RCC 7860 (cell line): ENCODE measurements around the gene TCP10L.
"Not testable (repeated sequence)": the region's sequence is repeated elsewhere in the genome, so short reads cannot be mapped to it uniquely, and the experiment has no call there.

ENCODE experiments used
- DNase-seq: peaks from one replicate; pipeline ENCODE4 v3.0.0-alpha.2; 2015; ENCODE audit warnings: low spot score
- FAIRE-seq: peaks from 2 replicates; lab custom pipeline; 2012; peaks lifted over from hg19 to GRCh38; lab: Jason Lieb, UNC

The TCP10L gene

GRCh38 chr21:32587651-32588050 is 2.3 kb upstream of the TCP10L start:
- no peak for FAIRE-seq
- no peak for DNase-seq

DNA sequence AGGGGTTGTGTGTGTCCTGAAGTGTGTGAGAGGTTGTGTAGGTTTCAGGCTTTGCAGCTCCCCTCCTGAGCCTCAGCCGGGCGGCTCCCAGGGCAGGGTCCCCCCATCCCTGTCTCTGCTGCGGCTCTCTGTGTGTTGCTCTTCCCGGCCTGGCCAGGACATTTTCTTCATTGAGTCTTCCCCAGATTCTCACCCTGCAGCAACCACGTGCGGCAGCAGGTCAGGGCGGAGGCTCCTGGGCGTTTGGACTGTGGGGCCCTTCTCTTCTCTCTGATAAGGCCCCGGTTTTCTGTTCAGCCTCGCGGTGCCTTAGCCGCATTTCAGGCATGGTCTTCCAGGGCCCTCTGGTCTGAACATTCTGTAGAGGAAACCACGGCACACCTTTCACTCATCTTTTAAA is 1.8 kb upstream of the TCP10L start:
- DNase-seq (no peak), FAIRE-seq (no peak)

- FAIRE-seq (no peak), DNase-seq (no peak)
These were observed 647 bp upstream of the TCP10L start for GRCh38 chr21:32585970-32586369.

DNA sequence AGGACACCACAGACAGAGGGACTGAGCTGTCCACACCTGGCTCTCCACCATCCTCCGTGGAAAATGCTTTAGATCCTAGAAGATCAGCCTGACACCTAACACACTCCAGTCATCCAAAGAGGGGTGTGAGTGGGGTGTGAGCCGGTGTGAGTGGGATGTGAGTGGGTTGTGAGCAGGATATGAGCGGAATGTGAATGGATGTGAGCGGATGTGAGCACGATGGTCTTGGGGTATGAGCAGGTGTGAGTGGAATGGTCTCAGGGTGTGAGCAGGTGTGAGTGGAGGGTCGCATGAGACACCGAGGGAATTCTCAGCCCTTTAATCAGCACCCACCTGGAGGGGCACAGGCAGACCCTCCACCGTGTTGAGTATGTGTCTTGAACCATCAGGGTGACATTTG is 851 bp downstream of the TCP10L start:
- FAIRE-seq (no peak), DNase-seq (no peak)

- DNase-seq (no peak), FAIRE-seq (no peak)
These were observed 3.6 kb downstream of the TCP10L start for GRCh38 chr21:32581732-32582131.

- no peak for DNase-seq
- FAIRE-seq, result no peak
These were observed 4.4 kb downstream of the TCP10L start for GRCh38 chr21:32580949-32581348.

DNA sequence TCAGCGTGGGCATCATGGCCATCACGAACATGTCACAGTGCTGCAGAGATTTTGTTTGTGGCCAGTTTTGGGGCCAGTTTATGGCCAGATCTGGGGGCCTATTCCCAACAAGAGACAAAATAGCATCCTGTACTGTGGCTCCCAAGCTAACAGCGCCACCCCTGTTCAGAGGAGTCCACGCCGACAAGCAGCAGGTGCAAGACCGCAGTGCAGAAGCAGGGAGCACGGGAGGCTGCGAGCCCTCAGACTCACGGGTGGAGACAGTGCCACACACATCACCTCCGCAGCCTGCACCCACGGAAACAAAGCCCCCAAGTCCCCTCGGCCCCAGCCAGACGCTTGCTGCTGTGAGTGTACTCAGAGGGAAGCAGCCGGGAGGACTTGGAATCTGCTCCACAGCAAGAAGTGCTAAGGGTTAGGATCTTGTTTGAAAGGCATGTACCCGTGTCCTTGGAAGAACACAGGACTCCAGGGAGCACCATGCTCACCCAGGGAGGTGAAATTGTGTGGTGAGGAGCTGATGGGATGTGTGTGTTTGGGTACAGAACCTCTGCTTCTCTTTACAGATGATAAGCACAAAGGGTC is 7.1 kb downstream of the TCP10L start:
- FAIRE-seq (no peak), DNase-seq (no peak)

- FAIRE-seq (no peak), DNase-seq (no peak)
These were observed 9.3 kb downstream of the TCP10L start for GRCh38 chr21:32576011-32576410.

GRCh38 chr21:32574946-32575925 is 10.1 kb downstream of the TCP10L start:
- no peak for FAIRE-seq
- no peak for DNase-seq

- no peak for DNase-seq
- no peak for FAIRE-seq
These were observed 12.5 kb downstream of the TCP10L start for GRCh38 chr21:32572574-32573420.

DNA sequence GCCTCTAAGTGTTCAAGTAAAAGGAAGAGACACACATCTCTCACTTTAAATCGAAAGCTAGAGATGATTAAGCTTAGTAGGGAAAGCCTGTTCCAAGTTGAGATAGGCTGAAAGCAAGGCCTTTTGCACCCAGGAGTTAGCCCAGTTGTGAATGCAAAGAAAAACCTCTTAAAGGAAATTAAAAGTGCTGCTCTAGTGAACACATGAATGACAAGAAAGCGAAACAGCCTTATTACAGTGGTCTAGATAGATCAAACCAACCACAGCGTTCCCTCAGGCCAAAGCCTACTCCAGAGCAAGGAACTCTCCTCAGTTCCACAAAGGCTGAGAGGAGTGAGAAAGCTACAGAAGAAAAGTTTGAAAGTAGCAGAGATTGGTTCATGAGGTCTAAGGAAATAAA is 14.9 kb downstream of the TCP10L start:
- DNase-seq (no peak), FAIRE-seq (no peak)

- FAIRE-seq, result no peak
- peak; percentile 43 for DNase-seq
These were observed 15.8 kb downstream of the TCP10L start for GRCh38 chr21:32569261-32570230.

- DNase-seq (no peak), FAIRE-seq (no peak)
These were observed 17.7 kb downstream of the TCP10L start for GRCh38 chr21:32567626-32568025.

DNA sequence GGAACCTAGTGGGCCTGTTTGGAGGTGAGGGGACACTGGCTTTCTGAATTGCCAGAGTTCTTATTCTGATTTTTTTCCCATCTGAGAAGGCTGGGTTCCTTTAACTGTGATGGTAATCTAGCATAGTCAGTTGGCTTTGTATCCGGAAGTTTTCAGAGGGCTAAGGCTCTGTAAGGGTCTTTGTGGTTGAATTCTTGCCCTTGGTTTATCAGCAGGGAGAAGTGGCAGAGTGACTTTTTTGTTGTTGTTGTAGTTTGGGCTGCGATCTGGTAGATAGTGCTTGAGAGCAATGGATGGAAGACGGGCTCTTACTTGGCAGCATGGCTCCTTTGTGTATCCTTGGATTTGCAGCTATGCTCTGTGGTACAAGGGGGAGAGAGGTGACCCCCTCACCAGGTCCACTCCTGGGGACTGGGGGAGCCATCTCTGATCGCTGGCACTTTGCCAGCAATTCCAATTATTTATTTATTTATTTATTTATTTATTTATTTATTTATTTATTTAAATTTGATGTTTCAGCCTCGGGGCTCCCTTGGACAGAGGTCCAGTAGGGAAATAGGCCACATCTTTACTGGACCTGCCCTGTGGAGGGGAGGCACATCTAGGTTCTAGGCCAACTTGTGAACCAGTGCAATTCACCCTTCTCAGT is 18.5 kb downstream of the TCP10L start:
- FAIRE-seq, result no peak
- no peak for DNase-seq

GRCh38 chr21:32565856-32566465 is 19.4 kb downstream of the TCP10L start:
- DNase-seq (no peak), FAIRE-seq (no peak)

GRCh38 chr21:32562915-32563314 is 22.4 kb downstream of the TCP10L start:
- FAIRE-seq (no peak), DNase-seq (no peak)

DNA sequence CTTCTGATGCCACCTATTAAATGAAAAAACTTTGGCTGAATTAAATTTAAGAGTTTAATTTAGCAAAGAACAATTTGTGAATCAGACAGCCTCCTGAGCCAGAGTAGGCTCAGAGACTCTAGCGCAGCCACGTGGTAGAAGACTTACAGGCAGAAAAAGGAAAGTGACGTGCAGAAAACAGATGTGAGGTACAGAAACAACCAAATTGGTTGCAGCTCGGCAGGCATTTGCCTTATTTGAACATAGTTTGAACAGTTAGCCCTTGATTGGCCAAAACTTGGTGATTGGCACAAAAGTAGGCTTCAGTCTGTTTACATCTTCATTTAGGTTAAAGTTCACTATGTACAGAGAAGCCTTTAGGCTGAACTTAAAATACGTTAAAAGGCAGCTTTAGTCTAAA is 22.9 kb downstream of the TCP10L start:
- DNase-seq (no peak), FAIRE-seq (no peak)

- DNase-seq, FAIRE-seq: not testable (repeated sequence)
These were observed 23.8 kb downstream of the TCP10L start for GRCh38 chr21:32561476-32561875.

GRCh38 chr21:32560896-32561295 is 24.4 kb downstream of the TCP10L start:
- no peak for FAIRE-seq
- no peak for DNase-seq
